ENCODE data around the gene ZMYM4.
"Not testable (repeated sequence)": the region's sequence is repeated elsewhere in the genome, so short reads cannot be mapped to it uniquely, and the experiment has no call there.

ZMYM4 gene

DNA sequence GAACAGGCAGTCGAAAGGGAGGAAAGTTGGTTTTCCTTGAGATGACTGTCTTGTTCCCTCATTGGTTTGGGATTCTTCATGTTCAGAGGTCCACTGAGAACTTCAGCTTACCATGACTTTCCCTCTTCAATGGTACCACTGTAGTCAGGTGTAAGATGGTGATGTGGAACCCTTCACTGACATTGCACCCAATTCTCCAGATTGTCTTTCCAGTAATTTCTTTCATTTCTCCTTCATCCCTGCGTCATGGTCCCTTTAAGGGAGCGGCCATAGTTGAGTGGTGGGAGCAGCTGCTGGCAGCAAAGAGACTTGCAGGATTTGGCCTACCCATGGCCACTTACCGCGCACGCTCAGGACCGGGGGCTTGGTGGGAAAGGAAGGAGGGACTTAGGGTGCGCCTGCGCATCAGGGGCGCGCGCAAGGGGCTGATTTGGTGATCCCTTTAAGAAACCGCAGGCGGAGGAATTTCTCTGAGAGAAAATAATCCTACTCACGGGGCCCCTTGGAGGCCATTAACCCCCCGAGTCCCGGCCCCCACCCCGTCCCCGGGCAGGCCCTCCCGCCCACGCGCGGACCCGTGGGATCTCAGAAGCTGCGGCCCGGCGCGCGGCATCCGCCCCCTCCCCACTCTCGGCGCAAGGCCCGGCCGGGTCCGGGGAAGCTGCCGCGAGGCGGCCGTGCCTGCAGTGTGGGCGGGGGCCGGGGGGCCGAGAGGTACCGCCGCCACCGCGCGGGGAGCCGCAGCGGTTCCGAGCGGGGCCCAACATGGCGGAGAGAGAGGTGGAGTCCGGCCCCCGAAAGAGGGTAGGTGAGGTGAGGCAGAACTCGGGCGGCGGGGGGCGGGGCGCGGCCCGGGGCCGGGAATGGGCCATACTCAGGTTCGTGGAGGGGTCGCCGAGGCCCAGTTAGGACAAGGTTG lies at the start of gene ZMYM4:
TSS of gene ZMYM4 (plus strand) at position 428 of the 919 bp plus-strand sequence. CDS start at position 766, 338 bp downstream.
- peak; percentile 89 for DNase-seq

- DNase-seq = no peak
These were observed 47.5 kb upstream of the ZMYM4 start for GRCh38 chr1:35220976-35221375.

DNA sequence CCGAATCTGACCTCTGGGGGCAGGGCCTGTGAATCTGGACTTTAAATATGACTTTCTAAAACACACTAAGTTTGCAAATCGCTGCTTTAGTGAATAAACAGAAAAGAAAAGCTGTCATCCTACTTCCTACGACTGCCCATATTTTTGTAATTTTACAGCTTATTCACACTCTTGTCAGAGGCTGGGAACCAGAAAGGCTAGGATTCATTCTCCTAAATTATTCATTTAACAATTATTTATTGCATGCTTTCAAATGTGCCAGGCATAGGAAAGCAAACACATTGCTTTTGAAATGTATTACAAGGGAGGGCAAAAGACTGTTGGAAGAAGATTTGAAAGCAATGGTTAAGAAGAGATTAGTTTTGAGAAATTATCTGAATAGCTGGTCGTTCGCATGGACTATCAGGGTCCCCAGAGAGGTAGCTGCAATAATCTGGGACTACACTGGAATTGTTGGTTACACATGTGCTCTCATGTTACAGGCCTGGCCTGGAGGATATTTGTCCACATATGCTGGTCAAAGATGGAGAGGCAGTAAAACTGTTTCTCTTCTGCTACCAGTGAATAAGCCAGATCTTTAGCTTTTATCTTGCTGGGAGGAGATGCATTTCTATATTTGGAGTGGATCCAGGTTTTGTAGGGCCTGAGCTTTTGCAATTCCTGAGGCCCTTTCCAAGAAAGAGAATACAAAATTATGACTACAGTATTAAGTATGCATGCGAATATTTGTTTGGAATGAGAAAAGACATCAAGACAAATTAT lies 46.0 kb upstream of the ZMYM4 start:
- DNase-seq = peak; percentile 34

DNA sequence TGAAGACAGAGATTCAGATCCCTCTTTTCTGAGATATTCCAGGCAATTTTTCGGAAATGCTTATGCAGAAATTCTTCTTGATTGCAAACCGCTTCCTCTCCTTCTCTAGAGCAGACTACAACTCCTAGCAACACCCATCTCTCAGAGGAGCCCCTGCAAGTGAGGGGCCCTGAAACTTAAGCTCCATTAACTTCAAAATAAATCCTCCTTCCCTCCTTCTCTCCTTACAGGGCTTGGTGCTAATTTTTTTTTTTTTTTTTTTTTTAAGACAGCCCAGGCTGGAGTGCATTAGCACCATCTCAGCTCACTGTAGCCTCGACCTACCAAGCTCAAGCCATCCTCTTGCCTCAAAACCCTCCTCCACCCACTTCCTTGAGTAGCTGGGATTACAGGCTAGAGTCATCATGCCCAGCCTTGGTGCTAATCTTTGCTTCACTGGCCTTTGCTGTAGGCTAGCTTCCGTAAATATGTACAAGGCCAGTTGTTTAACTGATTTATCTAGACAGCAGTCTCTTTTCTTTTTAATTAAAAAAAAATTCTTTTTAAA lies 45.4 kb upstream of the ZMYM4 start:
- no peak for DNase-seq

DNA sequence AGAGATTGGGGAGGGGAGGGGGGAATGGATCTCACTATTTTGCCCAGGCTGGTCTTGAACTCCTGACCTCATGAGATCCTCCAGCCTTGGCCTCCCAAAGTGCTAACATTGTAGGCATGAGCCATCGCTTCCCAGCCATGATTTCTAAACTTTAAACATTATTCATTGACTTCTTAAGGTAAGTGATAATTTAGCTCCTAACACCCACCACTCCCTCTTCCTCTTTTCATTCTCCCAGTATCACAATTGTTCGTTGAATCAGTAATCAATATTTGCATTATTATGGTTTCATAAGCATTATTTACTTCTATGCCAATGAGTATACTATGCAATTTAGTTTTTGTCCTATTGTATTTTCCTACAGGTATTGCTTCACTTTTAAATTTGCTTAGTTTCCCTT lies 42.0 kb upstream of the ZMYM4 start:
- DNase-seq = no peak

GRCh38 chr1:35229587-35230360 lies 38.7 kb upstream of the ZMYM4 start:
- no peak for DNase-seq

GRCh38 chr1:35231287-35231686 lies 37.2 kb upstream of the ZMYM4 start:
- no peak for DNase-seq

DNA sequence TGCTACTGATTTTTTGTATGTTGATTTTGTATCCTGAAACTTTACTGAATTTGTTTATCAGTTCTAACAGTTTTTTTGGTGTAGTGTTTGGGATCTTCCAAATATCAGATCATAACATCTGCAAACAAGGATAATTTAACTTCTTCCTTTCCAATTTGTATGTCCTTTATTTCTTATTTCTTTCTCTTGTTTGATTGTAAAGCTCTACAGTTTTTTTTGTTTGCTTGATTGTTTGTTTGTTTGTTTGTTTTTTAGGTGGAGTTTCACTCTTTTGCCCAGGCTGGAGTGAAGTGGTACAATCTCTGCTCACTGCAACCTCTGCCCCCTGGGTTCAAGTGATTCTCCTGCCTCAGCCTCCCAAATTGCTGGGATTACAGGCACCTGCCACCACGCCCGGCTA lies 31.7 kb upstream of the ZMYM4 start:
- DNase-seq = not testable (repeated sequence)

GRCh38 chr1:35243691-35244090 lies 24.8 kb upstream of the ZMYM4 start:
- no peak for DNase-seq

- DNase-seq = no peak
These were observed 21.3 kb upstream of the ZMYM4 start for GRCh38 chr1:35247256-35247655.

GRCh38 chr1:35253941-35254340 lies 14.6 kb upstream of the ZMYM4 start:
- DNase-seq = no peak

DNA sequence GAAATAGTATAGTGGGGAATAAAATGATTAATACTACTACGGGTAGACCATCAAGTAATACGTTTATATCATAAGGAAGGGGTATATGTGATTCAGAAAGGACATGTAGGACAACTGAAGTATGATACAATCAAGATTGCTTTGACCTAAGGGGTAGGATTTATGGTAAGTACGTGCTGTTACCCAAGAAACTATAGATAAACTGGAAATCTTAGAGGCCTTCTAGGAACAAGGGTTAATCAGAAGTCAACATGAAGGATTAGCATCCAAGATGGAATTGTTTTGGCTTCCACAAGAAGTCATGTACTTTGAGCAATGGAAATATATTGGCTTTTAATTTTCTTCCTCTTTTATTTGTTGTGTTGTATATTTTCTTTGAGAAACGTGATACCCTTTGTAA lies 13.2 kb upstream of the ZMYM4 start:
- DNase-seq = no peak

DNA sequence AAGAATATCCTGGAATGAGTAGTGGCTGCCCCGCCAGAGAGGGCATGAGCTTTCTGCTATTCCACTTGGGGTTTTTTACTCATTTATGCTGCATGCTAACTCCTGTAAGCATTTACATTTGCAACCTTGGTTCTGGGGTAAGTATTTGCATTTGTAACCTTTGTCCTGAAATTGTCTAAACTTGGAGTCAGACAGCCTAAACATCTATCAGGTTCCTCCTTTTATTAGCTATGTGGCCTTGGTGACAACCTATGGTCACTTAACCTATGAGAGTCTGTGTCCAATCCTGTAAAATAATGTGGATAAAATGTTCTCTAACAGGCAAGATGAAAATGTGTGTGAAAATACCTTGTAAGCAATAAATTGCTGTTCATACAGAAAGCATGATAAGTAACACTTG lies 8.9 kb upstream of the ZMYM4 start:
- DNase-seq = no peak

- DNase-seq = no peak
These were observed 6.9 kb upstream of the ZMYM4 start for GRCh38 chr1:35261412-35262120.

DNA sequence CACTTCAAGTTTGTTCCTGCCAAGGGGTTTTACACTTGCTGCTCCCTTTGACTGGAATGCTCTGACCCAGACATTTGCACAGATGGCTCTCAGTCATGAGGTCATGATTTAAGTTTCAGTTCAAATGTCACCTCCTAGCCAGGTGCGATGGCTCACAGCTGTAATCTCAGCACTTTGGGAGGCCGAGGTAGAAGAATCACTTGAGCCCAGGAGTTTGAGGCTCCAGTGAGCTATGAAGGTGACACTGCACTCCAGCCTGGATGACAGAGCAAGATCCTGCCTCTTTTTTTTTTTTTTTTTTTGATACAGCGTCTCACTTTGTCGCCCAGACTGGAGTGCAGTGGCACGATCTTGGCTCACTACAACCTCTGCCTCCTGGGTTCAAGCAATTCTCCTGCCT lies 4.5 kb upstream of the ZMYM4 start:
- no peak for DNase-seq

DNA sequence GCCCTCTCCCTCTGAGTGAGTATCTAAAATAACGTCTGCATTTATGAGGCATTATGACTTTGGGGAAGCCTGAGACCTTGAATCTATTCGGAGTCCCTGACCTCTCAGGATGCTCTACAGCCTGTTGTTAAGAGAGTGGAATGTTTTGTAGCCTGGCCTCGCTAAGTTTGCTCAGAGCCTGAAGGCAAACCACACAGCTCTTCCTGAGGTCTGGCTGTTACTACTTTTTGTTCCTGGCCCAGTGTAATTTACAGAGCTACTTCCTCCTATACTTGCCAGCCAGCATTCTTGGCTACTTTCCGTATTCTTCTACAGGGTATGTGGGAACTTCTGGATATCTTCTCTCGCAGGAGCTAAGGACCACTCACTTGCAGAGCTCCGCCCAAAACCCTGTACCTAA lies 3.6 kb upstream of the ZMYM4 start:
- peak; percentile 38 for DNase-seq

- DNase-seq = no peak
These were observed 2.2 kb upstream of the ZMYM4 start for GRCh38 chr1:35266306-35266705.

DNA sequence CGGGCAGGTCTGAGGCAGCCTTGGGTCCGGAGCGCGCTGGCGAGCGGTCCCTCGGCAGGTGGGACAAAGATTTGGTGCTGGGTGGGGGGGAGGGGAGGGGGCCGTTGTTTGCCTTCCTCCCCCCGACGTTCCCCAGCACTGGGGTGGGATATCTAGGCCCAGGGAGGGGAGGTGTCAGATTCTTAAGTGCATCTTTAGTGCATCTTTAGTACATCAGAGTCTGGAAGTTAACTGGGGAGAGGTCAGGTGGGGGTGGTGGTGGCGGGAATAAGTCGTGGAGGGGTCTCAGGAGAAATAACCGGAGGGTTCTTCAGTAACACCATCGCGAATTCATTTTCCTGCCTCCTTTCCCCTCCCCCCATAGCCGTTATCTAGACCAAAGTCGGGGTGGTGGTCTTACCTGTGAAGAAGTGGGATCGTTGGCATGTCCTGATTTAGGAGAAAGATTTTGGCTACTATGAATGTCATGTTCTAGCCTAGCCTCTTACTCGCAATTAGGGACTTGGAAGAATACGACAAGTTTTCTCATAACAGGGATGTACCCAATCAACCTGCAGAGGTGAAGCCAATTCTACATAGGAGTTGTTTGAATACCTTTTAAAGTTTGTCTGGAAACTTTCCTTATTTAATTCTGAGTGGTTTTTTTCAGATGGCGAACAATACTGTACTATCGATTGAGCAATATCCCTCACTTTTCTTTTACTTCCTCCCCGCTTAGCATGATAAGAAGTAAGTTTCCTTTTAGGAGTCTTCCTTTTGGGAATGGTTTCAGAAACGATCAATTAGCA lies 886 bp downstream of the ZMYM4 start:
- DNase-seq = no peak

DNA sequence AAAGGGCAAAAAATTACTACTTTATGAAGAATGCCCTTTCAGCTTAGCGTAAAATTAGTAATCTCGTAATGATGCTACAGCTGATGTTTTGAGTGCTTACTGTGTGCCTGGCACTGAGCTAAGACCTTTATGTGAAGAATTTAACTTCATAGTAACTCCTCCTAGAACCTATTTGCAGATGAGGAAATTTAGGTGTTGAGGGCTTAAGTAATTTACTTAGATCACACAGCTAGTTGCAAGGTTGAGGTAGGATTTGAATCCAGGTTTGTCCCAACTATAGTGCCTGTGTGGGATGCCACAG lies 1.4 kb downstream of the ZMYM4 start:
- DNase-seq = no peak

- no peak for DNase-seq
These were observed 2.3 kb downstream of the ZMYM4 start for GRCh38 chr1:35270836-35271235.

- no peak for DNase-seq
These were observed 5.7 kb downstream of the ZMYM4 start for GRCh38 chr1:35274197-35274596.
